DOHH2 (cell line): ENCODE results near the gene GANC.

Source experiments
- H3F3A ChIP-seq: fragments of 200-600 bp; sonication (generic), shearing (Covaris generic); 2 replicates; pipeline ENCODE4 v1.6.0; 2016; ENCODE audit warnings: antibody characterized with exemption, mild to moderate bottlenecking; ENCODE audit not compliant: control insufficient read depth, insufficient read depth
- H3K27ac ChIP-seq: fragments of 200-600 bp; sonication (generic); 2 replicates; pipeline ENCODE4 v1.5.1; 2014; ENCODE audit warnings: low read depth, mild to moderate bottlenecking, low read length, moderate library complexity
- H3K27me3 ChIP-seq: fragments of 200-600 bp; sonication (generic); 2 replicates; pipeline ENCODE4 v1.6.1; 2014; ENCODE audit warnings: mild to moderate bottlenecking, low read length, mixed read lengths; ENCODE audit not compliant: control insufficient read depth
- H3K36me3 ChIP-seq: fragments of 200-600 bp; sonication (generic); 2 replicates; pipeline ENCODE4 v1.6.1; 2014; ENCODE audit warnings: mild to moderate bottlenecking, low read length, moderate library complexity, mixed read lengths; ENCODE audit not compliant: control insufficient read depth
- H3K4me1 ChIP-seq: fragments of 200-600 bp; sonication (generic); 2 replicates; pipeline ENCODE4 v1.6.1; 2014; ENCODE audit warnings: mild to moderate bottlenecking, low read length, mixed read lengths; ENCODE audit not compliant: control insufficient read depth
- H3K4me2 ChIP-seq: fragments of 200-600 bp; sonication (generic); 2 replicates; pipeline ENCODE4 v1.6.0; 2014; ENCODE audit warnings: mild to moderate bottlenecking, low read length, moderate library complexity
- H3K4me3 ChIP-seq: fragments of 200-600 bp; sonication (generic); 2 replicates; pipeline ENCODE4 v1.5.1; 2014; ENCODE audit warnings: mild to moderate bottlenecking, low read length, mixed read lengths
- H3K79me2 ChIP-seq: fragments of 200-600 bp; sonication (generic); 2 replicates; pipeline ENCODE4 v1.6.1; 2014; ENCODE audit warnings: mild to moderate bottlenecking, low read length, mixed read lengths; ENCODE audit not compliant: control insufficient read depth
- H3K9me2 ChIP-seq: fragments of 200-600 bp; sonication (generic); replicated peaks from 2 replicates; pipeline ENCODE4 v1.6.1; 2014; ENCODE audit warnings: mild to moderate bottlenecking, low read length, mixed read lengths; ENCODE audit not compliant: control insufficient read depth
- H3K9me3 ChIP-seq: fragments of 200-600 bp; sonication (generic); 2 replicates; pipeline ENCODE4 v1.6.1; 2014; ENCODE audit warnings: antibody characterized with exemption, low read length, mixed read lengths; ENCODE audit not compliant: control insufficient read depth, insufficient read depth
- H4K20me1 ChIP-seq: fragments of 200-600 bp; sonication (generic); 2 replicates; pipeline ENCODE4 v1.6.0; 2014; ENCODE audit warnings: low read depth, mild to moderate bottlenecking, antibody characterized with exemption, low read length, moderate library complexity; ENCODE audit not compliant: control insufficient read depth, insufficient read depth
- CTCF ChIP-seq: fragments of 200-600 bp; sonication (generic); IDR thresholded peaks from one replicate; pipeline ENCODE4 v1.5.1; 2014; ENCODE audit warnings: antibody characterized with exemption, mild to moderate bottlenecking, low read depth, low read length; ENCODE audit not compliant: poor library complexity, severe bottlenecking
- EZH2phosphoT487 ChIP-seq: fragments of 200-600 bp; sonication (generic); IDR thresholded peaks from 2 replicates; pipeline ENCODE4 v1.6.1; 2017; ENCODE audit warnings: borderline replicate concordance, mild to moderate bottlenecking, antibody characterized with exemption, low read length, moderate library complexity, mixed read lengths

The GANC gene

GRCh38 chr15:42275780-42276391 lies 2.9 kb downstream of the GANC start:
- Histone ChIP-seq H3K36me3 (peaks cover 20% of the 10 kb centered on the region), H3K79me2 (peaks cover 48% of the 10 kb centered on the region)

GRCh38 chr15:42276762-42277161 lies 3.8 kb downstream of the GANC start:
- Histone ChIP-seq H3K9me3 (no peaks in the 10 kb centered on the region), H3K36me3 (peaks cover 17% of the 10 kb centered on the region), H3K9me2 (no peaks in the 10 kb centered on the region), H3K4me1 (peaks cover 28% of the 10 kb centered on the region), H3K79me2 (peaks cover 39% of the 10 kb centered on the region), H3K4me2 (no peak overlapping the region), H3K27ac (no peak overlapping the region), H4K20me1 (no peaks in the 10 kb centered on the region), H3K4me3 (no peak overlapping the region), H3F3A (no peaks in the 10 kb centered on the region), H3K27me3 (no peaks in the 10 kb centered on the region)
- no peak for TF ChIP-seq CTCF
- TF ChIP-seq EZH2phosphoT487 = no peak

More at GRCh38 chr15:42275780-42276391, 2.9 kb downstream of the GANC start:
- Histone ChIP-seq H3K4me1 (peaks cover 35% of the 10 kb centered on the region), H3K9me2 (no peaks in the 10 kb centered on the region), H3K27ac (no peak overlapping the region), H4K20me1 (no peaks in the 10 kb centered on the region), H3F3A (no peaks in the 10 kb centered on the region), H3K9me3 (no peaks in the 10 kb centered on the region), H3K4me3 (peak overlapping the region; percentile 85), H3K27me3 (no peaks in the 10 kb centered on the region), H3K4me2 (peak overlapping the region; percentile 70)
- TF ChIP-seq EZH2phosphoT487 (no peak), CTCF (no peak)

GRCh38 chr15:42279234-42279723 lies 6.3 kb downstream of the GANC start:
- Histone ChIP-seq H3K27me3 (no peaks in the 10 kb centered on the region), H3K9me2 (no peaks in the 10 kb centered on the region), H3K27ac (no peak overlapping the region), H3K36me3 (peaks cover 25% of the 10 kb centered on the region), H3K79me2 (peaks cover 19% of the 10 kb centered on the region), H4K20me1 (no peaks in the 10 kb centered on the region), H3K4me2 (no peak overlapping the region), H3K4me3 (no peak overlapping the region), H3F3A (no peaks in the 10 kb centered on the region), H3K4me1 (peaks cover 21% of the 10 kb centered on the region), H3K9me3 (no peaks in the 10 kb centered on the region)
- TF ChIP-seq CTCF (no peak), EZH2phosphoT487 (no peak)
